ENCODE data around the gene C1QL1. TPM values are rescaled to one million over a fixed set of nuclear protein-coding genes. Genes with fewer than 3 reads are reported as not detected.

Gene C1QL1
- total and polyA plus RNA-seq, 9 of the 15 experiments (the other 6 are each of a cell fraction or from before 2014, with no cell fraction given) = 0.07 to 0.12 (median 0.09) TPM; not detected in 6

- BruUV-seq (replicated peaks) = no TSS peak
- FAIRE-seq = no peak
- in situ Hi-C loops (cut with MboI) (no loop called here), intact Hi-C loops (cut with micrococcal nuclease) (no loop called here)
- ChIA-PET POLR2A (interaction anchor here (0.5 to 1.6 kb wide), 3 partner anchors 11 to 158 kb away, joined by 3 to 4 read pairs (median 4); no protein-coding TSS in a partner anchor), CTCF (ENCODE audit: low intra/inter-chr PET ratio) (no interaction called here)
- peaks cover 0 to 15% of the 10 kb centered on the region in 2 experiments; a peak in 1 of 5 replicates for H3K4me1 ChIP-seq (replicated peaks in 1 of 2; ENCODE audit: control insufficient read depth in 2 of 2, insufficient read depth in 2 of 2, low read length in 2 of 2)
- no peak for TF ChIP-seq ZNF175 (CRISPR knock-in tag; IDR thresholded peaks at IDR 0.05; ENCODE audit: low read depth)
- no peak for TF ChIP-seq THAP7 (CRISPR knock-in tag; IDR thresholded peaks at IDR 0.05)
- TF ChIP-seq POLR2G (IDR thresholded peaks at IDR 0.05; ENCODE audit: low read depth, low read length) = 0 out of 2 replicates have a peak, but pooled peaks have one; percentile 52
- peaks cover 5% of the 10 kb centered on the region for H4K20me1 ChIP-seq (replicated peaks; ENCODE audit: control insufficient read depth, insufficient read depth, low read length)
- H3K27ac ChIP-seq (ENCODE audit: extremely low read depth, low read depth, low read length) = no peak overlapping the region
- no peaks in the 10 kb centered on the region for H3K27me3 ChIP-seq (ENCODE audit: control insufficient read depth in 2 of 2, insufficient read depth in 2 of 2, low read length in 2 of 2)
- H2AFZ ChIP-seq (ENCODE audit: low read depth, low read length) = no peak overlapping the region
- H3K79me2 ChIP-seq (ENCODE audit: control insufficient read depth, insufficient read depth, low read length) = 0 out of 3 replicates have a peak, but pooled peaks cover 2% of the 10 kb centered on the region
- no peak overlapping the region for H3K4me3 ChIP-seq
- no peak for ATAC-seq
- H3K36me3 ChIP-seq (ENCODE audit: control insufficient read depth, insufficient read depth, low read length) = peaks cover 95% of the 10 kb centered on the region
- no peaks in the 10 kb centered on the region for H3K9me3 ChIP-seq (replicated peaks; ENCODE audit: control insufficient read depth, insufficient read depth, low read depth, low read length)
- H3K4me2 ChIP-seq (ENCODE audit: insufficient read depth, low read length) = no peak overlapping the region
- no peaks in the 10 kb centered on the region for H3K9me1 ChIP-seq (ENCODE audit: control insufficient read depth, insufficient read depth, low read length)
- 92% methylated on average over 6 of the region's 6 CpGs for WGBS (ENCODE audit: insufficient coverage, low coverage, missing lambda C conversion rate)
- DNase-seq (ENCODE audit: extremely low read depth in 1 of 4, low spot score in 3 of 4) = no peak
- H3K9ac ChIP-seq (ENCODE audit: insufficient read depth in 1 of 2, low read depth in 2 of 2, low read length in 2 of 2) = no peak overlapping the region; a peak in 1 of 4 replicates
Measured at GRCh38 chr17:44932787-44933097, 35.4 kb downstream of the C1QL1 start.

GRCh38 chr17:44932096-44932786 lies 35.9 kb downstream of the C1QL1 start:
- Histone ChIP-seq H3K27me3 (ENCODE audit: control insufficient read depth in 2 of 2, insufficient read depth in 2 of 2, low read length in 2 of 2) (no peaks in the 10 kb centered on the region), H3K9ac (ENCODE audit: insufficient read depth in 1 of 2, low read depth in 2 of 2, low read length in 2 of 2) (no peak overlapping the region; a peak in 1 of 4 replicates), H3K4me1 (replicated peaks in 1 of 2; ENCODE audit: control insufficient read depth in 2 of 2, insufficient read depth in 2 of 2, low read length in 2 of 2) (peaks cover 0 to 15% of the 10 kb centered on the region in 2 experiments; a peak in 1 of 5 replicates), H3K4me2 (ENCODE audit: insufficient read depth, low read length) (no peak overlapping the region), H4K20me1 (replicated peaks; ENCODE audit: control insufficient read depth, insufficient read depth, low read length) (peaks cover 5% of the 10 kb centered on the region), H3K36me3 (ENCODE audit: control insufficient read depth, insufficient read depth, low read length) (peaks cover 95% of the 10 kb centered on the region), H3K4me3 (no peak overlapping the region), H3K9me1 (ENCODE audit: control insufficient read depth, insufficient read depth, low read length) (no peaks in the 10 kb centered on the region), H3K27ac (ENCODE audit: extremely low read depth, low read depth, low read length) (no peak overlapping the region), H2AFZ (ENCODE audit: low read depth, low read length) (no peak overlapping the region), H3K9me3 (replicated peaks; ENCODE audit: control insufficient read depth, insufficient read depth, low read depth, low read length) (no peaks in the 10 kb centered on the region), H3K79me2 (ENCODE audit: control insufficient read depth, insufficient read depth, low read length) (no peaks in the 10 kb centered on the region)
- no peak for TF ChIP-seq EWSR1 (IDR thresholded peaks at IDR 0.05; ENCODE audit: borderline replicate concordance, low read depth, partially characterized antibody)
- ChIA-PET CTCF (ENCODE audit: low intra/inter-chr PET ratio) (no interaction called here), POLR2A (interaction anchor here (0.5 to 2.1 kb wide), 8 partner anchors 8 to 217 kb away, joined by 3 to 9 read pairs (median 4); partner anchors contain the start of gene GFAP)
- intact Hi-C loops (cut with micrococcal nuclease) (no loop called here), in situ Hi-C loops (cut with MboI) (no loop called here)
- no peak for FAIRE-seq
- no peak for ATAC-seq
- BruUV-seq (replicated peaks) = no TSS peak
- DNase-seq (ENCODE audit: extremely low read depth in 1 of 4, low spot score in 3 of 4) = no peak
- WGBS (ENCODE audit: insufficient coverage, low coverage, missing lambda C conversion rate) = 92% methylated on average over 6 of the region's 8 CpGs

All from K562 (cell line).